ENCODE results near the gene GFOD1. TPM values are rescaled to one million over a fixed set of nuclear protein-coding genes. Genes with fewer than 3 reads are reported as not detected.
A peak's percentile ranks its signal among the peaks of the same experiment; 100 is the strongest.

Gene GFOD1
- total RNA-seq, 2 donors from 2014 or later, result 23.8 to 25.3 TPM

DNA sequence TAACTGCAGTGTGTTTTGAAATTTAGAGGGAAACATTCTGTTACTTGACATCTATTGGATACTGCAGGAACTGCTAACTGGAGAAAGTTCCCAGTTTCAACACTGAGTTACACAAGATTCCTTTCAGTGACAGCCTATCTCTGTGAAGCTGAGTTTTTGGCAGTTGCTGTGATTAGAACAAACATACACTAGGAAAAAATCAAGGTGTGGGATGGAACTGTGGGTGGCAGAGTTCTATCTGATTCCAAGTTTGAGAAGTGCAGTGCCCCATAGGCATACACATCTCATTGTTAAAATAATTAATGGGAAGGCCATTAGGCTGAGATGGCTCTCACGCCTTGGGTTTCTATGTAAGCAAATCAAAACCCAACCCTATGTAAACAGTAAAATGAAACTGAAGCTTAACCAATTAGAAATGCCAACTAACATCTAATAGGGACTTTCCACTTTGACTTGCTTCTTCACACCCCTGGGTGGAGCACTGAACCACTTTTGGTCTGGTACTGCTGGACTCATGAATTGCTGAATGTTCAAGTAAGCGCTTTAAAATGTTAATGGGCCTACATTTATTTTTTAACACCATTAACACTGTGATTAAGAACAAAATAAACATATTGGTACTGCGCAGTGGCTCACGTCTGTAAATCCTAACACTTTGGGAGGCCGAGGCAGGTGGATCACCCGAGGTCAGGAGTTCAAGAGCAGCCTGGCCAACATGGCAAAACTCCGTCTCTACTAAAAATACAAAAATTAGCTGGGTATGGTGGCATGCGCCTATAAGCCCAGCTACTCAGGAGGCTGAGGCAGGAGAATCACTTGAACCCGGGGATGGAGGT, 103.9 kb downstream of the GFOD1 start:
- Histone ChIP-seq H3K27ac (no peak overlapping the region), H3K36me3 (no peaks in the 10 kb centered on the region), H3K4me1 (ENCODE audit: control insufficient read depth in 1 of 2, low read depth in 2 of 2) (peaks cover 3 to 8% of the 10 kb centered on the region in 2 donors), H3K27me3 (replicated peaks; ENCODE audit: insufficient read depth) (no peaks in the 10 kb centered on the region), H3K9me3 (no peaks in the 10 kb centered on the region), H3K4me3 (peak overlapping the region; percentile 1)
- ATAC-seq (ENCODE audit: insufficient number of reproducible peaks, low FRiP score, low read depth) (peak; percentile 72), DNase-seq (ENCODE audit: low spot score) (no peak)
- TF ChIP-seq CTCF (IDR thresholded peaks at IDR 0.05), result peak; percentile 35

- Histone ChIP-seq H3K4me1 (ENCODE audit: control insufficient read depth in 1 of 2, low read depth in 2 of 2) (peaks cover 3 to 8% of the 10 kb centered on the region in 2 donors), H3K27me3 (replicated peaks; ENCODE audit: insufficient read depth) (no peaks in the 10 kb centered on the region), H3K27ac (no peak overlapping the region), H3K4me3 (no peak overlapping the region), H3K36me3 (no peaks in the 10 kb centered on the region), H3K9me3 (no peaks in the 10 kb centered on the region)
- ATAC-seq (ENCODE audit: insufficient number of reproducible peaks, low FRiP score, low read depth), result no peak
- no peak for DNase-seq (ENCODE audit: low spot score)
- no peak for TF ChIP-seq CTCF (IDR thresholded peaks at IDR 0.05)
These were observed 106.6 kb downstream of the GFOD1 start for GRCh38 chr6:13380761-13381160.

DNA sequence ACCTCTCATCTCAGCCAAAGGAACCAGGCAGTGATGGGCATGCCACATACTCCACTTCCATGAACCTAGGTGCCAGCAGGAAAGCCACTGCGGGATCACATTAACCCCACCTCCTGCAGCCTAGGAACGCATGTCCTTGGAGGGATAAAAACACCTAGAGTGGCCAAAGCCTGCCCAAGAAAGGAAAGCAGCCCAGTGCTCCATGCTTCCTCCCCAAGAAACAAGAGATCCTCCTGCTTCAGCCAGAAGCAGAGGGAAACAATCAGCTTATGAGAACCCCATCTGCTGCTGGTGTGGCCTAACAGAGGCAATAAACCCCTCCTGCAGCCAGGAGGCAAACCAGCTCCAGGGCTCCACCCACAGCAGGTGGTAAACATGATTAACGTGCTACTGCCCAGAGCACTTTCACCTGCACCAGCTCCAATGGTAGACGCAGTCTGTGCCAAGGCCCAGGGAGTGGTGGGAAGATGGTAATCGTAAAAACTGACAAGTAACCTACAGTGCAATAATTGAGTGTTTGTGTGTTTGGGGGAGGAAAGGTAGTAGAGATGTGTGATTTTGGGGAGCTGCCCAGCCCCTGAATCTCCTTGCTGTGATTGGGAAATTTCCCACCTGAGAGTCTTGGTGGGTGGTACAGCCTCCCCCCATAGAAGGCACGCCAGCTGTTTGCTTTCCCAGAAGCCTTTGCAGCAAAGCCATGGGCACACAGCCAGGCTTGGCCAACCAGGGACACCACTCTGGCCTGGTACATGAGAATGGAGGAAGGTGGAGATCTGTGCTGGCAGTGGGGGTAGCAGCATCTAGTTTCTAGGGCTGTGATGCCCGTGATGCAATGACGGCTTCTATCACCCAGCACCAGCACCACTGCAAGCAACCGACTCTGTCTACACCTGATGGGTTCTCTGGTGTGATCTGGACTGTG, 108.5 kb downstream of the GFOD1 start:
- Histone ChIP-seq H3K9me3 (no peaks in the 10 kb centered on the region), H3K27me3 (replicated peaks; ENCODE audit: insufficient read depth) (no peaks in the 10 kb centered on the region), H3K4me1 (ENCODE audit: control insufficient read depth in 1 of 2, low read depth in 2 of 2) (peaks cover 3 to 8% of the 10 kb centered on the region in 2 donors), H3K27ac (no peak overlapping the region), H3K4me3 (no peak overlapping the region), H3K36me3 (no peaks in the 10 kb centered on the region)
- ATAC-seq (ENCODE audit: insufficient number of reproducible peaks, low FRiP score, low read depth), result no peak
- no peak for TF ChIP-seq CTCF (IDR thresholded peaks at IDR 0.05)
- no peak for DNase-seq (ENCODE audit: low spot score)

- Histone ChIP-seq H3K4me3 (no peak overlapping the region), H3K9me3 (no peaks in the 10 kb centered on the region), H3K36me3 (no peaks in the 10 kb centered on the region), H3K27me3 (replicated peaks; ENCODE audit: insufficient read depth) (no peaks in the 10 kb centered on the region), H3K4me1 (ENCODE audit: control insufficient read depth in 1 of 2, low read depth in 2 of 2) (peaks cover 0 to 13% of the 10 kb centered on the region in 2 donors), H3K27ac (no peak overlapping the region)
- ATAC-seq (ENCODE audit: insufficient number of reproducible peaks, low FRiP score, low read depth), result no peak
- DNase-seq (ENCODE audit: low spot score), result no peak
- no peak for TF ChIP-seq CTCF (IDR thresholded peaks at IDR 0.05)
These were observed 110.2 kb downstream of the GFOD1 start for GRCh38 chr6:13377054-13377758.
